ENCODE results near the gene GET4. TPM values are rescaled to one million over a fixed set of nuclear protein-coding genes. Genes with fewer than 3 reads are reported as not detected.

Gene GET4, protein sequence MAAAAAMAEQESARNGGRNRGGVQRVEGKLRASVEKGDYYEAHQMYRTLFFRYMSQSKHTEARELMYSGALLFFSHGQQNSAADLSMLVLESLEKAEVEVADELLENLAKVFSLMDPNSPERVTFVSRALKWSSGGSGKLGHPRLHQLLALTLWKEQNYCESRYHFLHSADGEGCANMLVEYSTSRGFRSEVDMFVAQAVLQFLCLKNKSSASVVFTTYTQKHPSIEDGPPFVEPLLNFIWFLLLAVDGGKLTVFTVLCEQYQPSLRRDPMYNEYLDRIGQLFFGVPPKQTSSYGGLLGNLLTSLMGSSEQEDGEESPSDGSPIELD
- polyA plus RNA-seq (ENCODE audit: insufficient read depth in 1 of 5, insufficient read length in 5 of 5, low replicate concordance in 1 of 5): 10 to 100 TPM; 20.3 to 40.0 (median 32.1) TPM
- long read RNA-seq, donor 1, full-length matches to known transcripts: 22 of 22 reads
- long read RNA-seq, donor 1, partial matches to known transcripts: 0 of 22 reads
- long read RNA-seq, donor 1, other reads (novel, unspliced or antisense): 0 of 22 reads
- long read RNA-seq, donor 2, transcript GET4-201 (9 exons, 2,090 nt): major isoform, 8 of 8 reads
- long read RNA-seq, donor 2, partial matches to known transcripts: 0 of 8 reads
- long read RNA-seq, donor 2, other reads (novel, unspliced or antisense): 0 of 8 reads
- long read RNA-seq, donor 3, full-length matches to known transcripts: 12 of 12 reads
- long read RNA-seq, donor 3, partial matches to known transcripts: 0 of 12 reads
- long read RNA-seq, donor 3, other reads (novel, unspliced or antisense): 0 of 12 reads
- long read RNA-seq, donor 4, full-length matches to known transcripts: 8 of 8 reads
- long read RNA-seq, donor 4, partial matches to known transcripts: 0 of 8 reads
- long read RNA-seq, donor 4, other reads (novel, unspliced or antisense): 0 of 8 reads
- long read RNA-seq, donor 5, transcript GET4-201 (9 exons, 2,090 nt): major isoform, 13 of 14 reads
- long read RNA-seq, donor 5, partial matches to known transcripts: 0 of 14 reads
- long read RNA-seq, donor 5, other reads (novel, unspliced or antisense): 0 of 14 reads
- long read RNA-seq, donor 6, transcript GET4-201 (9 exons, 2,090 nt): major isoform, 13 of 13 reads
- long read RNA-seq, donor 6, partial matches to known transcripts: 0 of 13 reads
- long read RNA-seq, donor 6, other reads (novel, unspliced or antisense): 0 of 13 reads
- long read RNA-seq, donor 7, full-length matches to known transcripts: 14 of 54 reads
- long read RNA-seq, donor 7, partial matches to known transcripts: 15 of 54 reads
- long read RNA-seq, donor 7, other reads (novel, unspliced or antisense): 25 of 54 reads
- long read RNA-seq, donor 8, full-length matches to known transcripts: 7 of 7 reads
- long read RNA-seq, donor 8, partial matches to known transcripts: 0 of 7 reads
- long read RNA-seq, donor 8, other reads (novel, unspliced or antisense): 0 of 7 reads

DNA sequence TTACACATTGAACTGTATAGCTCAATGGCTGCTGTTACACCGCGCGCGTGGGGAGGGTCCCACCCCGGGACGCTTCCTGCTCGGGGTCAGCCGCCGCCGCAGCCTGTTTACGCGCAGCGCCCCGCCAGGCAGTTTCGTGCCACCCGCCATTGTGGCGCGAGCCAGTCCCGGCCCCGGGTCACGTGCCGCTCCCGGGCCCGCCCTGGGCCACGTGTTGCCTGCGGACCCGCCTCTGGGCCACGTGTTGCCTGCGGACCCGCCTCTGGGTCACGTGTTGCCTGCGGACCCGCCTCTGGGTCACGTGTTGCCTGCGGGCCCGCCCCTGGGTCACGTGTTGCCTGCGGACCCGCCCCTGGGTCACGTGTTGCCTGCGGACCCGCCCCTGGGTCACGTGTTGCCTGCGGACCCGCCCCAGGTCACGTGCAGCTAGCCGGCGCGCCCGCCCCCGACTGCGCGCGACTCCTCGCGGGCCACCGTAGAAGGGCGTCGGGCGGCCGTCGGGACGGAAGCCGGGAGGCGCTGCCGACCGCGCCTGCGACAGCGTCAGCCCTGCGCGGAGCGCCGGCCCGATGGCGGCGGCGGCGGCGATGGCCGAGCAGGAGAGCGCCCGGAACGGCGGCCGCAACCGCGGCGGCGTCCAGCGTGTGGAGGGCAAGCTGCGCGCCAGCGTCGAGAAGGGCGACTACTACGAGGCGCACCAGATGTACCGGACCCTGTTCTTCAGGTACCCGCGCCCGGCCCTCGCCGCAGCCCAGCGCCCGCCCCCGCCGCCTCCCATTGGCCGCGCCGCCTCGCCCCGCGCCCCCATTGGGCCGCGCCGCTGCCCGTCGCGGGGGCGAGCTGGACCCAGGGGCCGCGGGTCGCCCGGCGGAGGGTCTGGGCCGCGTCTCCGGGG is at the start of gene GET4:
Gene GET4, plus strand, starts transcription at position 478 of the 895 bp plus-strand sequence. Its CDS starts 92 bp downstream, at position 570.
- DNase-seq: peak; percentile 95 to 96

DNA sequence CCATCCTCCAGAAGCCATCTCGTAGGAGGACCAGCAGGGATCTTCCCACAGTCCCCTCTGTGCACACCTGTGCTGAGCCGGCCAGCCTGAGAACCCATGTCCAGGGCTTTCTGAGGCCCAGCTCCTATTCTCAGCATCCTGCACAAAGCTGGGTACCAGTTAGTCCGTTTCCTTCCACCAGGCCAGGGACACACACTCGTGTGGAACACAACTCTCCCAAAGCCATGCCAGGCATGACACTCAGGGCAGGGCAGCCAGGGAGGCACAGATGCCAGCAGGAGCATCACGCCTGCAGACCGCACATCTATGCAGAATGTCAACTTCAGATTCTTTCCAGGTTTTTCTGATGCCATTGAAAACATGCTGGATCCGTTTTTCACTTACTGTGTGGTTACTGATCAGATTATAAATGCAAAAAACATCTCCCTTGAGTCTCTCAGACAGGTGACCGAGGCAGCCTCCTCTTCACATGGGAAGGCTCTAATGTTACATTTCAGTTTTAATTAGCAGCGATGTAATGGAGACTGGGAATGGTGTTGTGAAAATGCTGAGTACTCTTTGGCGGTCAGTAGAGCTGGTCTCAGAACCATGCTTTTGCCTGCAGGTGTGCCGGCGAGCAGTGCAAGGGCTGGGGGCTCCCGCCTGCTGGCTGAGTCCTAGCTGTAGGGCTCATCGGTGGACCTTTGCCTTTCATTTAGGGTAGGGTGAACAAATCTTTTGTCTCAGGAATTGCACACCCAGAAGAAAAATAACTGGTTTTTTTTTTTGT is 47.4 kb upstream of the GET4 start:
- no peak for DNase-seq

DNA sequence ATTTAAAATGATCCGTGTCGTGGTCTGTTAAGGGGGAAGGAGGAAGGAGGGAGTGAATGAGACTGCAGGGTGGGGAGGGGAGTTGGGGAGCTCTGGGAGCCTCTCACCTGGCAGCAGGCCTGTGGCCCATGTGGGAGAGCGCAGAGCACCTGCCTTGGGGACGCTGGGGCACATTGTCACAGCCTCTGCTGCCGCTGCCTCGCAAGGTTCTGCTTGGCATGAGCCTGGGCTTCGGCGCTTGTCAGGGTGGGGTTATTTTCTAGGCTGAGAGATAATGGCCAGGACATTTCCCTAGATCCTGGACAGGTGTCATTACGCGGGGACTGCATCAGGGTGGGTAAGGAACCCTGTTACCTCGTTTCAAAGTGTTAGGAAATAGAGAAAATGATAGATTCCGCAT is 46.3 kb upstream of the GET4 start:
- no peak for DNase-seq

DNA sequence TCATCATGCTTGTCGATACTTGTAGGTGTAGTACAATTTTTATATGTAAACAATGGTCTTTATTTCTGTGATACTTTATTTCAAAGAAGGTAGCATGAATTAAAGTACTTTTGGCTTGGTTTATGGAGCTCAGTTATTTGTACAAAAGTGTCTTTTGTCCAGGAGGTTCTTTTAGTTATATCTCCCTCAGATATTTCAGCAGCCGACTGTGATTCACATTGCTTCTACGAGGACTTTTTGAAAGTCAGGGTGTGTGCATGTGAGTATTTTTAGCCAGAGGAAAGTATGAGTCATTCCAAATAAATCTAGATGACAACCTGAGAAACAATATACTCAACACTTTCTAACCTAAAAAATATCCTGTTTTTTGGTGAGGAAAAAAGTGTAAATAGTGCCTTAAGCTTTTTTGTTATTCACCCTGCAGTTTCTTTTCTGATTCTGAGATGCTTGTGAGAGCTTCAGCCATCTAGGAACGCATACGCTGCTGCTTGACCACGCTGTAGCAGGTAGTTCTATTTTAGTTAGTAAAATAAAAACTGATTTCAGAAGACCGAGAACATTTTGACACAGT is 44.7 kb upstream of the GET4 start:
- no peak for DNase-seq

DNA sequence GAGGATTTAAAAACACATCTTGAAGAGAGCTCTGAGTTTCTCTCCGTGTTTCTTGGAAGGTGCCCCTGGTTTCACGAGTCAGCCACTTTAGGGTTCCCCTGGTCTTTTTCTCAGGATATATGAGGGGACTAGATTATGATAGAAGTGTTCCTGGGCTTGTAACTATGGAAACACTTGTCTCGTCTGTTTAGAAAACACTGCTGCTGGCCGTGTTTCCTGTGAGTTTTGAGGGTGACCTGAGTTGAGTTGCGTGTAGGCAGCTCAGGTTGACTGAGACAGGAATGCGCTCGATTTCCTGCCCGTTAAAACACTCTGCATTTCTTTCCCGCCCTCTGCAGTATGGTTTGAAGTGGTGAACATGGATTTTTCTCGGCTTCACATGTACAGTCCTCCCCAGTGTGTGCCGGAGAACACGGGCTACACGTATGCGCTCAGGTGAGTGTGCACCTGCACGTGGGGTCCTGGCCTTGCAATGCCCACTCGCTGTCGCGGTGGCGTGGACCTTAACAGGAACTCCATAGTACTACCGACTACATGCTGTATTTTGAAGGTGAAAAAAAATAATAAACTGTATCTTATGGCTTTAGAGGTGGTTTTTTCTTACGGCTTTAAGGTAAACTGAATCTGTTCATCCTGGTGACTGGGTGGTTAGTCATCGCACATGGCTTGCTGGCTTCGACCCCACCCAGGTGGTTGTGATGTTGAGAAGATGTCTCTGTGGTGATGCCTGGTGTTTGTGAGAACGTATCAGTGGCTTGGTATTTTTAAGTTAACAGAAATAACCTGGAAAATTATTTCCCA is 44.0 kb upstream of the GET4 start, which contains the start of gene SUN1:
Gene SUN1, plus strand, starts transcription at position 310 of the 801 bp plus-strand sequence. Its CDS starts 49 bp downstream, at position 359.
- no peak for DNase-seq

DNA sequence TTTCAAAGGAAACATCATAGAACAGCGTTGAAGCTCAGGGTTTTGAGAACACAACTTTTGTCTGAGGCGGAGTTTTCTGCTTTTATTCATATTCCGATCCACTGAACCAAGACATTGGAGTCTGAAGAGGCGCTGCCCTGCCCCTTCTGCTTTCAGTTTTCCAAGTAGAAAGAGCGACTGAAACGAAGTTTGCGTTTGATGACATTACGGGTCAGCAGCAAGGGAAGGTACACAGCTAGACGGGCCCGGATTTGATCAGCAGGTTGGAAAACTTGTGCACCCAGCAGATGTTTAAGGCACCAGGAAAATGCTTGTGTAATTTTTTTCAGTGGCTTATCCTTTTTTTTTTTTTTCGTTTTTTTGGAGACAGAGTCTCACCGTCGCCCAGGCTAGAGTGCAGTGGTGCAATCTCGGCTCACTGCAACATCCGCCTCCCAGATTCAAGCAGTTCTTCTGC is 43.4 kb upstream of the GET4 start:
- no peak for DNase-seq

DNA sequence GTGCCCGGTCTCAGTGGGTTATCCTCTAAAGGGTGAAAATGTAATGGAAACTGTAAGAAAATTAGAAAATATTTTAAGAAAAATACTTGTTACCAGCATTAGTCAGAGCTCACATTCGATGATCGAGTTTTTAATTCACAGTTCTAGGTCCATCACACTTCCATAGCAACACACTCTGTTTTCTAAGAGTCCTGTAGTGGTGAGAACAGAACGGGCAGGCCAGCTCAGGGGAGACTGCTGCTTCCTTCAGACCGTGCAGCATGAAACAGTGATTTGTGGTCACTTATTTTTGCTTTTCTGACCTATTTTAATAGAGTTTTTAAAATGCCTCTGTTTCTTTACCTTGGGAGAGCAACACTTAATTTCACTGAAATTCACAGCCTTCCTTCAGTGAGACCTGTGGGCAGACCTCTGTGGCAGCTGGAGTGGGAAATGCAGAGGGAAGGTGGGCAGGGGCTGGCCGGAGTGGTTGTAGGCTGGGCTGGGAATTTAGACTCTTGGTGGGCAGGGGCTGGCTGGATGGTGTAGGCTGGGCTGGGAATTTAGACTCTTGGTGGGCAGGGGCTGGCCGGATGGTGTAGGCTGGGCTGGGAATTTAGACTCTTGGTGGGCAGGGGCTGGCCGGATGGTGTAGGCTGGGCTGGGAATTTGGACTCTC is 42.6 kb upstream of the GET4 start:
- DNase-seq: no peak

DNA sequence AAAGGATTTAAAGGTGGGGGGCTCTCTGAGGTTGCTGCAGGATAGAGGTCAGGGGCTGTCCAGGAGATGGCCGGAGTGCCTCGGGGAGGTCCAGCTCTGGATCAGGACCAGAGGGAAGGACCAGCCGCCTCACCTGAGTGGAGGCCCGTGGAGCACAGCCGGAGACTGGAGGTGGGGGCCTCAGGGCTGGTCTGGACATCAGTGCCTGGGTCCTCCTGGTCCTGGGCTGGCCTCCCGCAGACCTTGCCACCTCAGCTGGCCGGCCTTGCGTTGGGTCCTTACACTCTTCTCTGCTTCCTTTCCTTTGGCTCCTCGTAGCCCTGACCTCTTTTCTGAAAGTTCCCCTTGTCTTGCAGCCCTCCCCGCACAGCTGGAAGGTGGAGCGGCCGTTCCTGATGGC is 42.1 kb upstream of the GET4 start:
- no peak for DNase-seq

DNA sequence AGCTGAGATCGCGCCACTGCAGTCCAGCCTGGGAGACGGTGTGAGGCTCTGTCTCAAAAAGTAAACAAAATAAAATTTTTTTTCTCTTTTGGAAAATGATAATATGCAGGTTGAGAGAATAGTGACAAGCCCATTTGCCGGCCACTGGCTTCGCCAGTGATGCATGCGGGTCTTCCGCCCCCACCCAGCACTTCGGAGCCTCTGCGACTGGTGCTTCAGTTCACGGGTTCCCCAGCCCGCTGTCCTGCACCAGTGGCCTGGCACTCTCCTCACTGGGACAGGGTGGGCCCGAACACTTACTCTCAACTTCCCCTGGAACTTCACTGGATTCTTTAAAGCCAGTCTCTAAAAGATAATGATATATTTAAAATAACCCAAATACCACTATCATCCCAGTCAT is 41.3 kb upstream of the GET4 start:
- DNase-seq: no peak

DNA sequence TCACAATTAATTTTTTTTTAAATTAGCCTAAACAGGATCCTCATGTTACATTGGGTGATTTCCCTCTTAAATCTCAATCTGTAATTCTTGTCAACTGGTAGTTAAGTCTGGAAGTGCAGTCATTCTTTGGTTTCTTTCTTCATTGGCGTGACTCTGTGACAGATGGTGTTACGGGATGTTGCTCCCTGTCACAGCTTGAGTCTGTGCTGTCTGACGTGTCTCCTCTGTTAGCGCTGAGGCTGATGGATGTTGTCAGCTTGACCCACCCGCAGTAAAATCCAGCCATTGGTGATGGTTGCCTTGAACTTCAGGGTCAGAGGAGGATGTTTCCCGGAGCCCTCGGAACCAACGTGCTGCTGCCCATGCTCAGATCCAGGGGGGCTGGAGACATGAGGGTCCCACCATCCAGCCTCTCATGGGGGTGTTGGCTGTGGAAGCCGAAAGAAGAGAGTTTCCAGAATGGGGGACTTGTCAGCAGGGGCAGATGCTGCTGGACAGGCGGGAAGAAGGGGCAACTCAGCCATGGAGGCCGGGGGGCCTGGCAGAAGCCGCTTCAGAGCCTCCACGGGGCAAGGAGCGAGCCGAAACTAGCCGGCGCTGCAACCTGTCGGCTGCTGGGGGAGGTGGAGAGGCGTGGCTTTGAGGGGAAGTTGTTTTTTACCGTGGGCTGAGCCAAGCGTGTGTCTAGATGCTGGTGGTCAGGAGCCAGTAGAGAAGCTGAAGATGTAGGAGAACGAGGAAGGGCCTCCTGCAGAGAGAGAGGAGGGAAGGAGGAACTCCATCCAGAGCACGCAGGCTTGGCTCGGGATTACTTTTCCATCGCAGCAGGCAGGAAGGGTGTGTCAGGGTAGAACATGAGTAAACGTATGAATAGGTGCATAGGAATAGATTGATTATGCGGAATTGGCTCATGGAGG is 40.6 kb upstream of the GET4 start:
- no peak for DNase-seq

DNA sequence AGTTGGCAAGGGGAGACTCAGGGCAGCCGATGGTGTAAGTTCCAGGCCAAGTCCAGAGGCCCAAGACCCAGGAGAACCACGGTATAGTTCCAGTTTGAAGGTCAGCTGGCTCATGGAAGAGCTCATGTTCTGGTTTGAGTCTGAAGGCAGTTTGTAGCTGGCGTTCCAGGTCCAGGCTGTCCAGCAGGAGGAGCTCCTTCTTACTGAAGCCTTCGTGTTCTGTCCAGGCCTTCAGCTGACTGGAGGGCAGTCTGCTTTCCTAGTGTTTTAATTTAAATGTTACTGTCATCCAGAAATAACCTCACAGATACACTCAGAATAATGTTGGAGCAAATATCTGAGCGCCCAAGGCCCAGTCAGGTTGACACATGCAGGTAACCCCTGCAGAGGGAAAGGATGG is 39.9 kb upstream of the GET4 start:
- no peak for DNase-seq

DNA sequence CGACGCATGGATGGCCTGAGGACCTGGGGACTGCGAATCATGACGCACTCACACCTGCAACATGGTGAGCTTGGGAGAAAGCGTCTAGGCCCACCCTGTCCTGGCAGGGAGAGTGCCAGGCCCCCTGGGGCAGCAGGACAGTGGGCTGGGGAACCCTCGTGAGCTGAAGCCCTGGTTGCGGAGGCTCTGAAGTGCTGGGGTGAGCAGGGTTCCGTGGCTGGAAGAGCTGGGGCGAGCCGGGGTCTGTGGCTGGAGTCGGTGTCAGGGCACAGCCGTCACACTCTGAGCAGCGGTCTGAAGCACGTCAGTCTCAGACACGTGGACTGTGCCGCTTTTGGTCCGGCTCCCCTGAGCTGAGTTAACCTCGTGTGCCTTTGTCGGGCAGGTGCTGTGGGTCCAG is 39.4 kb upstream of the GET4 start:
- no peak for DNase-seq

DNA sequence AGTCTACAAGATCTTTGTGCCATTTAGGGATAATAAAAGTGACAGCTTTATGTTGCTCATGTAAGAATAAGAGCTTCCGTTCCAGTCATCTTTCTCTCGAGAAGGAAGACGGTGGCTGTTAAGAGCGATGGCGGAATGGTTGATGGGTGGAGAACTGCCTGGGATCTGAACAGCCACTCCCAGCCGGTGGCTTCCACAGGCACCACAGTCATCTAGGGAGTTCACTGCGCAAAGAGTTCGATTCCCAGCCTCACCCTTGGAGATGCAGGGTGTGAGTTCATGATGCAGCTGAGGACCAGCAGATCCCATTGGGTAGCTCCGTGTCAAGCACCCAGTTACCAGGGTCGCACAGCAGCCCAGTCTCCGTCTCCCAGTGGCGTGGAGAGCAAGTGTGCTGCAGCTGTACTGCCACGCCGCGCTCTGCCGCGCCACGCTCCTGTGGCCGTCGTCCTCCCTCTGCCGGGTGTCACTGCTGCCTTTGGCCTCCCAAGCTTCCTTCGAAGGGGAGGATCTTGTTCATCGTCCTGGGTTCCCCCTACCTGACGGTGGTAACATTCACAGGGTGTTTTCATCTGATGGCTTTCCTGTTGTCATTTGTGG is 36.3 kb upstream of the GET4 start:
- DNase-seq: no peak

DNA sequence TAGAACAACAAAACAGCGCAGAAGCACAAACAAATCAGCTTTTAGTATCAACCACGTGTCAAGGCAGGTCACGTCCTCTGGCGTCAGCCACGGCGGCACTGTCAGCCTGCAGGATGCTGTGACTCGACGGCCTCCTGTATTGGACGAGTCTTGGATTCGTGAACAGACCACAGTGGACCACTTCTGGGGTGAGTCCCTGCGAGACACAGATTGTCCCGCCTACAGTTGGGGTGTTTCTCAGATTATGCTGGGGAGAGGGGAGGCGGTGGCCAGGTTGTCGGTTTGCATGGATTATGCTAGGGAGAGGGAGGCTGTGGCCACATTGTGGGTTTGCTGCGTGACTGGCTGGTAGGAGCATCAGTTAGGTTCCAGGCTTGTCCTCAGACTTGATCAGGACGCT is 34.4 kb upstream of the GET4 start:
- DNase-seq: no peak

DNA sequence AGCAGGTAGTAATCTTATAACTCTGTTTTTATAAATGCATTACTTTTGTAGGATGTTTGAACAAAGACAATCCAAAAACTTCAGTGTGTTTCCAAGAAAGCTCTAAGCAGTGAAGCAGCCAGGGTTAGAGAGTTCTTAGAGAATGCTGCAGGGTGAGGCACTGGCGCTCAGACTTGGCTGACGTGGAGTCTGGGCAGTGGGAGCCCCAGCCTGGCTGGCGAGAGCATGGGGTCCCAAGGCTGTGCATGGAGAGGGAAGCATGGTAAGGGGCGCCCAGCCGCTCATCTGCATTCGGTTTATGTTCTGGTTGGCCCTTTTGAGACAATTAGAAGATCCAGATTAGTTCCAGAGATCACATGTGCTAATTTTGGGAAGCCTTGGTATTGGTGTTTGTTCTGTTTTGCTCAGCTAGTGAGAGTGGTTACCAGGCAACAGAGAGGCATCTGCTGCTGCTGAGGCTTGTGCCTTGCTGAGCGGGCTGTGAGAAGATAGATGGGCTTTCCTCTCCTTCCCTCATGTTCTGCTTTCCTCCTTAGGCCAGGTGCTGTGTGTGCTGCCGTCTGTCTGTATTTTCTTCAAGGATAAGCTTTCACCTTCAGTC is 33.8 kb upstream of the GET4 start:
- no peak for DNase-seq

DNA sequence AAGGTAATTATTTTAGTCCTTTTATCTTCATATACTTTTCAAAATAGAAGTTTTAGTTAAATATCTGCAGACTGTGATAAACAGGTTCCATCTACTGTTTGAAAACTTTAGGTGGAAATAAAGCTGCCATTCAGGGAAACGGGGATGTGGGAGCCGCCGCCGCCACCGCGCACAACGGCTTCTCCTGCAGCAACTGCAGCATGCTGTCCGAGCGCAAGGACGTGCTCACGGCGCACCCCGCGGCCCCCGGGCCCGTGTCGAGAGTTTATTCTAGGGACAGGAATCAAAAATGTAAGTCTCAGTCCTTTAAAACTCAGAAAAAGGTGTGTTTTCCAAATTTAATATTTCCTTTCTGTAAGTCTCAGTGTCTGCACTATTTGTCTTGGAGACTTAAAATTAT is 33.1 kb upstream of the GET4 start:
- DNase-seq: no peak
